GM21367 (cell line): Measurements from ENCODE around the gene UBA52.
A peak's percentile ranks its signal among the peaks of the same experiment; 100 is the strongest.
"Not testable (repeated sequence)": the region's sequence is repeated elsewhere in the genome, so short reads cannot be mapped to it uniquely, and the experiment has no call there.

ENCODE experiments used
- ATAC-seq: cut with Tn5 transposase; IDR thresholded peaks from one replicate; pipeline ENCODE4 v1.9.1; 2021; ENCODE audit not compliant: unreplicated experiment

UBA52 gene

GRCh38 chr19:18571564-18572344 lies at the start of gene UBA52:
Gene UBA52, plus strand, starts transcription at chr19:18571857. Its CDS starts 1,444 bp downstream, at chr19:18573301.
- peak; percentile 80 for ATAC-seq

GRCh38 chr19:18522124-18522861 lies 49.4 kb upstream of the UBA52 start:
- ATAC-seq = peak; percentile 78

DNA sequence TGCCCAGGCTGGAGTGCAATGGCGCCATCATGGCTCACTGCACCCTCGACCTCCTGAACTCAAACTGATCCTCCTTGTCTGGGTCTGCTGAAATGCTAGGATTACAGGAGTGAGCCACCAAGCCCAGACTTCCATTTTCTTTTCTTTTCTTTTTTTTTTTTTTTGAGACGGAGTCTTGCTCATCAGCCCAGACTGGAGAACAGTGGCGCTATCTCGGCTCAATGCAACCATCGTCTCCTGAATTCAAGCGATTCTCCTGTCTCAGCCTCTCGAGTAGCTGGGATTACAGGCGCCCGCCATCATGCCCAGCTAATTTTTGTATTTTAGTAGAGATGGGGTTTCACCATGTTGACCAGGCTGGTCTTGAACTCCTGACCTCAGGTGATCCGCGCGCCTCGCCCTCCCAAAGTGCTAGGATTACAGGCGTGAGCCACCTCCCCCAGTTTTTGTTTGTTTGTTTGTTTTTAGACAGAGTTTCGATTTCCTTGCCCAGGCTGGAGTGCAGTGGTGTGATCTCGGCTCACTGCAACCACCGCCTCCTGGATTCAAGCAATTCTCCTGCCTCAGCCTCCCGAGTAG lies 48.7 kb upstream of the UBA52 start:
- ATAC-seq = not testable (repeated sequence)

GRCh38 chr19:18523841-18524240 lies 47.8 kb upstream of the UBA52 start:
- no peak for ATAC-seq

- no peak for ATAC-seq
These were observed 45.3 kb upstream of the UBA52 start for GRCh38 chr19:18526316-18526715.

DNA sequence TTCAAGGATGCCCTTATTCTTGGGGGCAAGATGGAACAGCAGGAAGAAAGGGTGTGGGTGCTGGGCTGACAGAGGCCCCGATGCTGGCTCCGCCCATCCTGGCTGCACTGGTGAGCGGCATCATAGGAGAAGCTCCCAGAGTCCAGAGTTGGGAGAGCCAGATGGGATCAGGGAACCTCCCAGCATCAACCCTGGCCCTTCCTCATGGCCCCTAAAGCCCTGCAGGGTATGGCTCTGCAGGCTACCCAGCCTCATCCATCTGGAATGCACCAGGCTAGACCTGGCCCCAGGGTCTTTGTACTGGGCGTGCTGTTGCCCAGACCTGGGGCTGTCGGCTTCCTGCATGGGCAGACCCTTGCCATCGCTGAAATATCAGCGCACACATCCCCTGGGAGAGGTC lies 41.9 kb upstream of the UBA52 start:
- no peak for ATAC-seq

- ATAC-seq = no peak
These were observed 40.2 kb upstream of the UBA52 start for GRCh38 chr19:18531485-18531884.

- ATAC-seq = no peak
These were observed 39.3 kb upstream of the UBA52 start for GRCh38 chr19:18532168-18532890.

- no peak for ATAC-seq
These were observed 38.6 kb upstream of the UBA52 start for GRCh38 chr19:18533058-18533457.

DNA sequence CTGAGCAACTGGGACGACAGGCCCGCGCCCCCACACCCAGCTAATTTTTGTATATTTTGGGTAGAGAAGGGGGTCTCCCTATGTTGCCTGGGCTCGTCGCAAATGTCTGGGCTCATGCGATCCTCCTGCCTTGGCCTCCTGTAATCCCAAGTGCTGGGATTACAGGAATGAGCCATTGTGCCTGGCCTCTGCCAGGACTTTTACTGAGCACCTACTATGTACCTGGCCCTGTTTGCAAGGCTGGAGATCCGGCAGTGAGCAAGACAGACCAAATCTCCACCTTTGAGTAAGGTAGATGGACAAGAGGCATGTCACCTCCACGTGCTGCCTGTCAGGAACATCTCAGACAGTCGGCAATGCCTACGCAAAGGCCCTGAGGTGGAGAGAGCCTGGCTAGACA lies 35.2 kb upstream of the UBA52 start:
- no peak for ATAC-seq

- ATAC-seq = no peak
These were observed 34.2 kb upstream of the UBA52 start for GRCh38 chr19:18537431-18537830.

- ATAC-seq = no peak
These were observed 33.5 kb upstream of the UBA52 start for GRCh38 chr19:18538115-18538514.

DNA sequence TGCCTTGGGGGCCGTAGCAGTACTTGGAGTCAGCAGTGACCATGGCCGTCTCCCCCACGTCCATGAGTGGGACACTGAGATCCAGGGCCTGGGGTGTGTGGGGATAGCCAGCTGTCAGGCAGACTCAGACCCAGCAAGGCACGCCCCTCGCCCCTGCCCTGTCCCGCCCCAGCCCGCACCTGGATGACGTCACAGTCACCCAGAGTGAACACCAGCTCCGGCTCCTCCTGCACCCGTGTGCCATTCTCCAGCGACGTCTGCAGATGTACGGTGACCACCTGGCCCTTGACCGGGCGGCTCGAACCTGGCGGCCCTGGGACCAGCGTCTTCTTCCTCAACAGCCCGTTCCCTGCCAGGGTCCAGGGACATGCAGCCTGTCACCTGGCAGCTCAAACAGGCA lies 32.3 kb upstream of the UBA52 start:
- no peak for ATAC-seq

GRCh38 chr19:18540200-18540599 lies 31.5 kb upstream of the UBA52 start:
- ATAC-seq = not testable (repeated sequence)

GRCh38 chr19:18541258-18541991 lies 30.2 kb upstream of the UBA52 start:
- ATAC-seq = no peak

- no peak for ATAC-seq
These were observed 29.4 kb upstream of the UBA52 start for GRCh38 chr19:18541992-18542940.

GRCh38 chr19:18542941-18543813 lies 28.5 kb upstream of the UBA52 start, which contains the start of gene FKBP8:
Gene FKBP8, minus strand, starts transcription at chr19:18543573. Its CDS starts 1,603 bp downstream, at chr19:18541970.
- ATAC-seq = peak; percentile 79

GRCh38 chr19:18543814-18544475 lies 27.7 kb upstream of the UBA52 start:
- peak; percentile 35 for ATAC-seq
